ENCODE results near the gene CDC73. TPM values are rescaled to one million over a fixed set of nuclear protein-coding genes. Genes with fewer than 3 reads are reported as not detected.

Gene CDC73
- total RNA-seq, 1 experiment from 2014 or later = 62.5 TPM

DNA sequence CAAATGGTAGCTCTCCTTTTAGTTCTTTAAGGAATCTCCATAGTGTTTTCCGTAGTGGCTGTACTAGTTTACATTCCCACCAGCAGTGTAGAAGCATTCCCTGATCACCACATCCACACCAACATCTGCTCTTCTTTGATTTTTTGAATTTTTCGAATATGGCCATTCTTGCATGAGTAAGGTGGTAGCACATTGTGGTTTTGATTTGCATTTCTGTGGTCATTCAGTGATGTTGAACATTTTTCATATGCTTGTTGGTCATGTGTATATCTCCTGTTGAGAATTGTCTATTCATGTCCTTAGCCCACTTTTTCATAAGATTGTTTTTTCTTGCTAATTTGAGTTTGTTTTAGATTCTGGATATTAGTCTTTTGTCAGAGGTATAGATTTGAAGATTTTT, 149.2 kb downstream of the CDC73 start:
- no peak overlapping the region for H3K27ac Mint-ChIP-seq
- H2BK120ac ChIP-seq (ENCODE audit: low read depth, low read length, poor library complexity, severe bottlenecking) = no peak overlapping the region
- DNase-seq = no peak
- no peak overlapping the region for H2BK15ac ChIP-seq (ENCODE audit: low read depth, low read length)
- H3K79me2 ChIP-seq (ENCODE audit: insufficient read depth, low read length) = no peaks in the 10 kb centered on the region
- TF ChIP-seq, protein P1, sequence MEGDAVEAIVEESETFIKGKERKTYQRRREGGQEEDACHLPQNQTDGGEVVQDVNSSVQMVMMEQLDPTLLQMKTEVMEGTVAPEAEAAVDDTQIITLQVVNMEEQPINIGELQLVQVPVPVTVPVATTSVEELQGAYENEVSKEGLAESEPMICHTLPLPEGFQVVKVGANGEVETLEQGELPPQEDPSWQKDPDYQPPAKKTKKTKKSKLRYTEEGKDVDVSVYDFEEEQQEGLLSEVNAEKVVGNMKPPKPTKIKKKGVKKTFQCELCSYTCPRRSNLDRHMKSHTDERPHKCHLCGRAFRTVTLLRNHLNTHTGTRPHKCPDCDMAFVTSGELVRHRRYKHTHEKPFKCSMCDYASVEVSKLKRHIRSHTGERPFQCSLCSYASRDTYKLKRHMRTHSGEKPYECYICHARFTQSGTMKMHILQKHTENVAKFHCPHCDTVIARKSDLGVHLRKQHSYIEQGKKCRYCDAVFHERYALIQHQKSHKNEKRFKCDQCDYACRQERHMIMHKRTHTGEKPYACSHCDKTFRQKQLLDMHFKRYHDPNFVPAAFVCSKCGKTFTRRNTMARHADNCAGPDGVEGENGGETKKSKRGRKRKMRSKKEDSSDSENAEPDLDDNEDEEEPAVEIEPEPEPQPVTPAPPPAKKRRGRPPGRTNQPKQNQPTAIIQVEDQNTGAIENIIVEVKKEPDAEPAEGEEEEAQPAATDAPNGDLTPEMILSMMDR (conservative IDR thresholded peaks at IDR 0.05) = no peak
- H3K4me3 Mint-ChIP-seq = no peak overlapping the region
- peaks cover 15 to 16% of the 10 kb centered on the region in 2 experiments for H3K4me1 Mint-ChIP-seq
- peaks cover 29 to 33% of the 10 kb centered on the region in 2 experiments for H3K9me3 Mint-ChIP-seq
- no peaks in the 10 kb centered on the region; the same call in 1 of the 2 replicates for H3K4me1 ChIP-seq (ENCODE audit: insufficient read depth, low read length)
- H3K4me2 ChIP-seq (ENCODE audit: insufficient read depth, insufficient read length, low read length) = no peak overlapping the region
- H3K36me3 Mint-ChIP-seq (ENCODE audit: insufficient read depth in 1 of 3, low read depth in 3 of 3) = peaks cover 18 to 49% (median 44%) of the 10 kb centered on the region in 3 experiments
- H3K27ac ChIP-seq (ENCODE audit: insufficient read length, low read depth, low read length) = no peak overlapping the region
- H3K27me3 ChIP-seq (ENCODE audit: insufficient read depth, low read length) = no peaks in the 10 kb centered on the region
- H3K27me3 Mint-ChIP-seq (ENCODE audit: low read depth) = no peaks in the 10 kb centered on the region; the same call in 1 of the 2 replicates
- no peak overlapping the region for H3K23ac ChIP-seq (ENCODE audit: insufficient read length, low read depth, low read length)
- H3K56ac ChIP-seq (ENCODE audit: insufficient read length, low read depth, low read length) = no peak overlapping the region
- no peaks in the 10 kb centered on the region for H3K23me2 ChIP-seq (ENCODE audit: insufficient read length, low read depth, low read length, poor library complexity, severe bottlenecking)
- H2AK5ac ChIP-seq (ENCODE audit: insufficient read length, low read length) = no peak overlapping the region
- H4K20me1 ChIP-seq (ENCODE audit: control insufficient read depth, insufficient read depth, insufficient read length) = no peaks in the 10 kb centered on the region
- H2AFZ ChIP-seq (ENCODE audit: low read length) = no peak overlapping the region
- no peak overlapping the region for H2BK5ac ChIP-seq (ENCODE audit: insufficient read length, low read length)
- H2BK12ac ChIP-seq (ENCODE audit: insufficient read length, low read depth, low read length) = no peak overlapping the region
- no peak overlapping the region for H3K4ac ChIP-seq (ENCODE audit: low read depth, low read length)
- no peak overlapping the region for H4K5ac ChIP-seq (ENCODE audit: insufficient read length, low read depth, low read length)
- H3T11ph ChIP-seq (ENCODE audit: low read length) = no peak overlapping the region
- no peak overlapping the region for H4K91ac ChIP-seq (ENCODE audit: insufficient read length, low read depth, low read length)
- H3K18ac ChIP-seq (ENCODE audit: insufficient read length, low read depth, low read length) = no peak overlapping the region
- no peak overlapping the region for H2BK20ac ChIP-seq (ENCODE audit: low read depth, low read length, poor library complexity, severe bottlenecking)
- H3K79me1 ChIP-seq (ENCODE audit: insufficient read depth, low read depth, low read length, poor library complexity, severe bottlenecking) = no peaks in the 10 kb centered on the region
- WGBS (ENCODE audit: extremely low coverage, insufficient read length, low lambda C conversion rate) = no CpG with 5 or more reads among the region's 2 CpGs
- no peak overlapping the region for H4K8ac ChIP-seq (replicated peaks; ENCODE audit: insufficient read length, low read depth, low read length)
- H3K9me3 ChIP-seq (ENCODE audit: control insufficient read depth, low read depth, low read length) = no peaks in the 10 kb centered on the region
- no peak overlapping the region for H3K9ac ChIP-seq (ENCODE audit: extremely low read depth, insufficient read length, low read length)
- H3K14ac ChIP-seq (ENCODE audit: insufficient read depth, low read length) = no peak overlapping the region

Measured in H9 (cell line).